ENCODE results near the gene C19orf81.

DNA sequence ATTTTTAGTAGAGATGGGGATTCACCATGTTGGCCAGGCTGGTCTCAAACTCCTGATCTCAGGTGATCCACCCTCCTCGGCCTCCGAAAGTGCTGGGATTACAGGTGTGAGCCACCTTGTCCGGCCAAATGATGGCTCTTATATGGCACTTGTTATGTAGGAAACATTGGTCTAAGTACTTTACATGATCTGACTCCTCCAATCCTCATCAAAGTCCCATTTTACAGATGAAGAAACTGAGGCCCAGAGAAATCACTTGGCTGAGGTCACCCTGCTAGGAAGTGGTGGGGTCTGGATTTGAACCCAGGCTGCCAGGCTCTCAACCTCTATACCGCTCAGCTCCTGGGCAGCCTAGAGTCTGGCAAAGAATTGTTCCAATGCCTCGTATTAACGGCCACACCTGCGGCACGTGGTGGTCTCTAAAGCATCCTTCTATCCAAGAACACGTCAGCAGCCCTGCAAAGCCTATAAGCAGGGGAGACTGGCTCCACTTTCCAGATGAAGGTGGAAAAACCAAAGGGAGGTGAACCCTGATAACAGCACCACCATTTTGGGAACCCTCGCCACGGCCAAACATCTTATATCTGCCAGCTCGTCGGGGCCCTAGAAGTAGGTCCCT, 52.2 kb downstream of the C19orf81 start:
- TF ChIP-seq, protein P1, sequence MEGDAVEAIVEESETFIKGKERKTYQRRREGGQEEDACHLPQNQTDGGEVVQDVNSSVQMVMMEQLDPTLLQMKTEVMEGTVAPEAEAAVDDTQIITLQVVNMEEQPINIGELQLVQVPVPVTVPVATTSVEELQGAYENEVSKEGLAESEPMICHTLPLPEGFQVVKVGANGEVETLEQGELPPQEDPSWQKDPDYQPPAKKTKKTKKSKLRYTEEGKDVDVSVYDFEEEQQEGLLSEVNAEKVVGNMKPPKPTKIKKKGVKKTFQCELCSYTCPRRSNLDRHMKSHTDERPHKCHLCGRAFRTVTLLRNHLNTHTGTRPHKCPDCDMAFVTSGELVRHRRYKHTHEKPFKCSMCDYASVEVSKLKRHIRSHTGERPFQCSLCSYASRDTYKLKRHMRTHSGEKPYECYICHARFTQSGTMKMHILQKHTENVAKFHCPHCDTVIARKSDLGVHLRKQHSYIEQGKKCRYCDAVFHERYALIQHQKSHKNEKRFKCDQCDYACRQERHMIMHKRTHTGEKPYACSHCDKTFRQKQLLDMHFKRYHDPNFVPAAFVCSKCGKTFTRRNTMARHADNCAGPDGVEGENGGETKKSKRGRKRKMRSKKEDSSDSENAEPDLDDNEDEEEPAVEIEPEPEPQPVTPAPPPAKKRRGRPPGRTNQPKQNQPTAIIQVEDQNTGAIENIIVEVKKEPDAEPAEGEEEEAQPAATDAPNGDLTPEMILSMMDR (IDR thresholded peaks at IDR 0.05), result no peak
- TF ChIP-seq POLR2AphosphoS5 (IDR thresholded peaks at IDR 0.05), result no peak
